Endothelial cell of umbilical vein (primary cell): ENCODE measurements around the gene TNIP3. TPM values are rescaled to one million over a fixed set of nuclear protein-coding genes. Genes with fewer than 3 reads are reported as not detected.

ENCODE experiments used
- BruUV-seq: library from RNA; stranded (reverse); fragments of 400-500 nt; replicated peaks from 2 replicates; lab custom pipeline; 2021; lab: Mats Ljungman, UMichigan
- CTCF ChIA-PET: fragments of 300-600, 350-600 bp; sonication (Branson Sonifier 250); formaldehyde crosslinking; loops from one replicate; lab custom pipeline; 2021; ENCODE audit warnings: antibody characterized with exemption, inconsistent platforms; lab: Charles Lee
- POLR2A ChIA-PET: fragments of 300-600, 350-600 bp; sonication (Branson Sonifier 250); formaldehyde crosslinking; loops from one replicate; lab custom pipeline; 2021; ENCODE audit warnings: antibody characterized with exemption, inconsistent platforms; lab: Charles Lee
- DNase-seq: peaks from one replicate; pipeline ENCODE4 v3.0.0-alpha.2; 2011; ENCODE audit warnings: low read depth, low spot score
- FAIRE-seq: peaks from 2 replicates; lab custom pipeline; 2011; peaks lifted over from hg19 to GRCh38; lab: Jason Lieb, UNC
- H2AFZ ChIP-seq: 2 replicates; pipeline ENCODE4 v1.6.0; 2012; ENCODE audit warnings: low read depth, low read length, control low read depth, inconsistent platforms
- H3K27ac ChIP-seq: 2 replicates; pipeline ENCODE4 v1.5.1; 2011; ENCODE audit warnings: low read depth, mild to moderate bottlenecking, control low read depth, low read length, moderate library complexity; ENCODE audit not compliant: insufficient read depth
- H3K27me3 ChIP-seq, 2 experiments: 2 replicates each; pipeline versions ENCODE4 v1.6.0 to v1.6.1; 2011; ENCODE audit warnings: low read length in 2 of 2, mixed read lengths in 1 of 2; ENCODE audit not compliant: control insufficient read depth in 2 of 2, insufficient read depth in 2 of 2
- H3K36me3 ChIP-seq, 2 experiments: 2 replicates in 1 of 2; 3 replicates in 1 of 2; pipeline ENCODE4 v1.5.1; 2011; ENCODE audit warnings: low read length in 2 of 2, mild to moderate bottlenecking in 1 of 2, moderate library complexity in 1 of 2; ENCODE audit not compliant: control insufficient read depth in 2 of 2, insufficient read depth in 2 of 2; ENCODE audit errors: extremely low read depth in 1 of 2
- H3K4me1 ChIP-seq: 3 replicates; pipeline ENCODE4 v1.5.1; 2011; ENCODE audit warnings: mild to moderate bottlenecking, low read length; ENCODE audit not compliant: control insufficient read depth, insufficient read depth; ENCODE audit errors: extremely low read depth
- H3K4me2 ChIP-seq: 2 replicates; pipeline ENCODE4 v1.6.1; 2011; ENCODE audit warnings: low read length, control low read depth, mixed read lengths; ENCODE audit not compliant: insufficient read depth
- H3K4me3 ChIP-seq, 3 experiments: fragments of 200-600 bp in 1 of 3; sonication (generic), shearing (Covaris generic) in 1 of 3; replicated peaks in 1 of 3; 2 replicates each; pipeline ENCODE4 v1.5.1; 2011 to 2016; ENCODE audit warnings: control low read depth in 3 of 3, low read length in 3 of 3, mild to moderate bottlenecking in 2 of 3, inconsistent platforms in 1 of 3, low read depth in 1 of 3, moderate library complexity in 1 of 3; ENCODE audit not compliant: insufficient read depth in 1 of 3
- H3K79me2 ChIP-seq: 2 replicates; pipeline ENCODE4 v1.6.0; 2012; ENCODE audit warnings: low read length, inconsistent platforms; ENCODE audit not compliant: control insufficient read depth, insufficient read depth
- H3K9ac ChIP-seq: replicated peaks from 2 replicates; pipeline ENCODE3; 2011; ENCODE audit warnings: low read length, control low read depth; ENCODE audit not compliant: insufficient read depth; ENCODE audit errors: extremely low read depth
- H3K9me1 ChIP-seq: replicated peaks from 3 replicates; pipeline ENCODE4 v1.6.0; 2011; ENCODE audit warnings: mild to moderate bottlenecking, low read length; ENCODE audit not compliant: control insufficient read depth, insufficient read depth; ENCODE audit errors: extremely low read depth
- H3K9me3 ChIP-seq: replicated peaks from 2 replicates; pipeline ENCODE4 v1.5.1; 2012; ENCODE audit warnings: low read length, inconsistent platforms; ENCODE audit not compliant: control insufficient read depth, insufficient read depth
- H4K20me1 ChIP-seq: replicated peaks from 2 replicates; pipeline ENCODE3; 2011; ENCODE audit warnings: mild to moderate bottlenecking, low read length; ENCODE audit not compliant: control insufficient read depth, insufficient read depth; ENCODE audit errors: extremely low read depth
- CTCF ChIP-seq, 2 donors: IDR thresholded peaks; 1 replicate in 1 of 2; 2 replicates in 1 of 2; pipeline ENCODE4 v1.5.1; 2011; ENCODE audit warnings: low read length in 2 of 2, mild to moderate bottlenecking in 2 of 2, moderate library complexity in 2 of 2, control low read depth in 1 of 2, inconsistent platforms in 1 of 2, low read depth in 1 of 2; ENCODE audit not compliant: insufficient read depth in 1 of 2; ENCODE audit errors: extremely low read depth in 1 of 2
- EZH2 ChIP-seq: IDR thresholded peaks from 2 replicates; pipeline ENCODE4 v1.6.1; 2012; ENCODE audit warnings: borderline replicate concordance, low read depth, mild to moderate bottlenecking, moderate library complexity, low read length, inconsistent platforms; ENCODE audit not compliant: severe bottlenecking
- FOS ChIP-seq: IDR thresholded peaks from 2 replicates; pipeline ENCODE4 v1.6.1; 2011; ENCODE audit warnings: mild to moderate bottlenecking, low read length, moderate library complexity, borderline replicate concordance; ENCODE audit not compliant: insufficient read depth
- GATA2 ChIP-seq: IDR thresholded peaks from 2 replicates; pipeline ENCODE4 v1.7.0; 2011; ENCODE audit warnings: low read depth, mild to moderate bottlenecking, moderate library complexity, mixed read lengths, low read length; ENCODE audit not compliant: insufficient read length, insufficient read depth
- JUN ChIP-seq: IDR thresholded peaks from 2 replicates; pipeline ENCODE4 v1.6.1; 2011; ENCODE audit warnings: borderline replicate concordance, low read depth; ENCODE audit not compliant: insufficient read length, insufficient read depth
- MAX ChIP-seq: IDR thresholded peaks from 2 replicates; pipeline ENCODE4 v1.6.1; 2011; ENCODE audit not compliant: insufficient read depth, insufficient read length
- MYC ChIP-seq: IDR thresholded peaks from one replicate; pipeline ENCODE4 v1.6.1; 2011; ENCODE audit warnings: mild to moderate bottlenecking, low read depth, low read length
- POLR2A ChIP-seq: IDR thresholded peaks from 2 replicates; pipeline ENCODE4 v1.6.1; 2012; ENCODE audit warnings: low read depth, mild to moderate bottlenecking, control low read depth, low read length
- POLR2AphosphoS5 ChIP-seq: IDR thresholded peaks from 2 replicates; pipeline ENCODE4 v1.6.1; 2012; ENCODE audit warnings: low read depth, mild to moderate bottlenecking, control low read depth, low read length, moderate library complexity; ENCODE audit not compliant: insufficient read depth
- dilution Hi-C: fragments of 300-500 bp; cut with MboI; formaldehyde crosslinking; loops from one replicate; pipeline ENCODE4 v1.15.0; 2019; ENCODE audit warnings: low sequenced_read_pairs; ENCODE audit not compliant: extremely low pct_ligation_motif_present
- intact Hi-C: fragments of 100-400 bp; cut with micrococcal nuclease; formaldehyde crosslinking; loops from one replicate; pipeline ENCODE4 v1.10.0; 2022
- polyA plus RNA-seq, 4 experiments: library from polyadenylated mRNA; depleted of rRNA in 3 of 4; stranded (reverse) in 3 of 4; unstranded in 1 of 4; fragments of >200 nt; gene quantifications; 2 replicates each; pipeline versions ENCODE4 v1.2.1 to v1.2.3, GENCODE V29; 2011 to 2012; ENCODE audit warnings: missing spikeins in 1 of 4
- total RNA-seq: library from RNA; stranded (reverse); gene quantifications from 2 replicates; pipeline ENCODE4 v1.2.3, GENCODE V29; 2021

The TNIP3 gene
- total and polyA plus RNA-seq, 2 donors (not counting 3 experiments of a cell fraction or from before 2014, with no cell fraction given), result not detected

GRCh38 chr4:121122661-121123060 lies 41.5 kb downstream of the TNIP3 start:
- no peaks in the 10 kb centered on the region for H3K79me2 ChIP-seq
- dilution Hi-C loops, result no loop called here
- no peaks in the 10 kb centered on the region for H3K9me3 ChIP-seq
- H3K27ac ChIP-seq, result no peak overlapping the region
- peaks cover 2% of the 10 kb centered on the region for H3K9me1 ChIP-seq
- H3K27me3 ChIP-seq, result no peaks in the 10 kb centered on the region
- TF ChIP-seq FOS, result no peak
- no peak for TF ChIP-seq GATA2
- TF ChIP-seq POLR2AphosphoS5, result no peak
- no peak for TF ChIP-seq POLR2A
- H3K9ac ChIP-seq, result no peak overlapping the region
- no peaks in the 10 kb centered on the region for H3K36me3 ChIP-seq
- intact Hi-C loops, result no loop called here
- no peak overlapping the region for H3K4me2 ChIP-seq
- H4K20me1 ChIP-seq, result no peaks in the 10 kb centered on the region
- no peak overlapping the region for H2AFZ ChIP-seq
- ChIA-PET CTCF (interaction anchor here (1.4 to 1.5 kb wide), 2 partner anchors 52 to 70 kb away, joined by 3 to 4 read pairs; no protein-coding TSS in a partner anchor), POLR2A (no interaction called here)
- no peak overlapping the region for H3K4me3 ChIP-seq
- FAIRE-seq (no peak), DNase-seq (no peak)
- no peaks in the 10 kb centered on the region for H3K4me1 ChIP-seq
- no TSS peak for BruUV-seq

GRCh38 chr4:121119715-121120114 lies 44.4 kb downstream of the TNIP3 start:
- Histone ChIP-seq H3K4me2 (no peak overlapping the region), H3K9me3 (no peaks in the 10 kb centered on the region), H3K79me2 (no peaks in the 10 kb centered on the region), H4K20me1 (no peaks in the 10 kb centered on the region), H3K4me3 (no peak overlapping the region), H3K9me1 (peaks cover 2% of the 10 kb centered on the region), H3K9ac (no peak overlapping the region), H3K27me3 (no peaks in the 10 kb centered on the region), H3K4me1 (no peaks in the 10 kb centered on the region), H3K36me3 (no peaks in the 10 kb centered on the region), H2AFZ (no peak overlapping the region), H3K27ac (no peak overlapping the region)
- BruUV-seq, result no TSS peak
- intact Hi-C loops (no loop called here), dilution Hi-C loops (no loop called here)
- TF ChIP-seq FOS (no peak), JUN (no peak), CTCF (IDR thresholded peaks at IDR 0.05; ENCODE audit: extremely low read depth in 1 of 2, insufficient read depth in 1 of 2, low read depth in 1 of 2, low read length in 2 of 2) (no peak), EZH2 (no peak), POLR2AphosphoS5 (no peak), MYC (no peak), MAX (no peak), GATA2 (no peak), POLR2A (no peak)
- CTCF ChIA-PET, result interaction anchor here (0.7 to 2.3 kb wide), 4 partner anchors 11 to 73 kb away, joined by 3 to 10 read pairs (median 4); no protein-coding TSS in a partner anchor
- DNase-seq (no peak), FAIRE-seq (no peak)
- POLR2A ChIA-PET, result no interaction called here
